Activated T-cell treated with anti-CD3 and anti-CD28 coated beads, Interleukin-2, amount 50 U/mL, for 72 hours (primary cell): ENCODE measurements around the gene PLA2G6. TPM values are rescaled to one million over a fixed set of nuclear protein-coding genes. Genes with fewer than 3 reads are reported as not detected.
A peak's percentile ranks its signal among the peaks of the same experiment; 100 is the strongest.

Source experiments
- ATAC-seq, 2 donors: fragments of 150-1000 bp; cut with Tn5 transposase; replicated peaks in 1 of 2; 2 replicates each; pipeline ENCODE4 v1.10.0; 2021; ENCODE audit warnings: moderate library complexity in 2 of 2, mild to moderate bottlenecking in 1 of 2
- DNase-seq, 2 donors: peaks; one replicate each; pipeline ENCODE4 v3.0.0; 2021 to 2022; ENCODE audit warnings: mixed read lengths in 1 of 2
- H3K27ac Mint-ChIP-seq: one replicate; pipeline ENCODE4 v1.8.0; 2022; ENCODE audit warnings: mild to moderate bottlenecking, moderate library complexity, mixed read lengths
- H3K27me3 Mint-ChIP-seq: one replicate; pipeline ENCODE4 v1.8.0; 2022; ENCODE audit warnings: low read depth, mixed read lengths
- H3K36me3 Mint-ChIP-seq, 2 donors: one replicate each; pipeline ENCODE4 v1.8.0; 2022; ENCODE audit warnings: mixed read lengths in 2 of 2, mild to moderate bottlenecking in 1 of 2; ENCODE audit not compliant: insufficient read depth in 2 of 2
- H3K4me1 Mint-ChIP-seq: one replicate; pipeline ENCODE4 v1.8.0; 2022; ENCODE audit warnings: low read depth, mixed read lengths
- H3K4me3 Mint-ChIP-seq, 2 donors: one replicate each; pipeline ENCODE4 v1.8.0; 2022; ENCODE audit warnings: mild to moderate bottlenecking in 2 of 2, mixed read lengths in 2 of 2, moderate library complexity in 2 of 2
- H3K9me3 Mint-ChIP-seq, 2 donors: one replicate each; pipeline ENCODE4 v1.8.0; 2022; ENCODE audit warnings: mixed read lengths in 2 of 2
- total RNA-seq, 2 donors: library from RNA; stranded (reverse); gene quantifications; one replicate each; pipeline ENCODE4 v1.2.3, GENCODE V29; 2022

PLA2G6 gene
- total RNA-seq, 2 donors from 2014 or later: 87.5 to 102 TPM

DNA sequence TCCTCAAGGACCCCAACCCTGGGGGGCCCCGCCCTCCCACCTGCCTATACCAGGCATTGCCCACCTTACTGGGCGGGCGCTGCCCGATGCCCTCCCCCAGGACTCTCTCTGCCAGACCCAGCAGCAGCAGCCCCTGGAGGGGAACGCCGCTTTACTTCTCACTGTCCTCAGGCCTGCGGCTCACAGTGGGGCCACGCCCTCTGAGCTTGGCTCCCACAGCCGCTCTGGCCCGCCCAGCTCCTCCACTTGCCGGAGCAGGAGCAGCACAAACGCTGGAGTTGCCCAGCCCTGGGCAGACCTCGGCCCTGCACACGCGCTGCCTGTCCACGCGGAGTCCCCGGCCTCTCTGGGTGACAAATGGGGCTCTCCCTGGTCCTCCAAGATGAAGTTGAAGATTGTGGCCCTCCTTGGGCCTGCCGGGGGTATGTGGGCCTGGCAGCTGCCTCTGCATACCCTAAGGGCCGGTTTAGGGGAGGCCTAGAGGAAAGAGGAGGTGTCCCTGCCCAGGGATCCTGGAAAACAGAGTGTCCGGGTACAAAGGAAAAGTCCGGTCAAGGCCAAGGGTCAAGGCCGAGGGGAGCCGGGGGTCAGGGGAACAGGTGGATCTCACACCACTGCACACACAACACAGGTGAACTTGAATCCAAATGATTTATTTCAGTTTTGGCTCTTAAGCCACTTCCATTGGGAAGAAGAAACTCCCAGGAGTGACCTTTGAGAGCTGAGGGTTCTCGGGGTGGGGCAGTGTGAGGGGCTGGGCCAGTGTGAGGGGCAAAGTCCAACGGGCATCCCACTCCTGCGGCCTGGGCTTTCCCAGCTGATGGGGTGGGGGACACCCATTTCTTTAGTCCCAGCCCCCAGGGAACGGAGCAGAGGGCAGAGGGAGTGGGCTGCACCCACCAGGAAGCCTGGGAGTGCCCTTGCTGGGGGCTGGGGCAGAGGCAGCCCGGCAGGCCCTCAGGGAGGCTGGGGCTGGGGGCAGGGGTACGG lies 70.5 kb downstream of the PLA2G6 start:
- no peaks in the 10 kb centered on the region for H3K27me3 Mint-ChIP-seq
- DNase-seq (no peak), ATAC-seq (no peak)
- H3K4me3 Mint-ChIP-seq: no peak overlapping the region
- H3K27ac Mint-ChIP-seq: no peak overlapping the region
- H3K9me3 Mint-ChIP-seq: no peaks in the 10 kb centered on the region
- no peaks in the 10 kb centered on the region for H3K4me1 Mint-ChIP-seq
- H3K36me3 Mint-ChIP-seq: peaks cover 0 to 2% of the 10 kb centered on the region in 2 donors

DNA sequence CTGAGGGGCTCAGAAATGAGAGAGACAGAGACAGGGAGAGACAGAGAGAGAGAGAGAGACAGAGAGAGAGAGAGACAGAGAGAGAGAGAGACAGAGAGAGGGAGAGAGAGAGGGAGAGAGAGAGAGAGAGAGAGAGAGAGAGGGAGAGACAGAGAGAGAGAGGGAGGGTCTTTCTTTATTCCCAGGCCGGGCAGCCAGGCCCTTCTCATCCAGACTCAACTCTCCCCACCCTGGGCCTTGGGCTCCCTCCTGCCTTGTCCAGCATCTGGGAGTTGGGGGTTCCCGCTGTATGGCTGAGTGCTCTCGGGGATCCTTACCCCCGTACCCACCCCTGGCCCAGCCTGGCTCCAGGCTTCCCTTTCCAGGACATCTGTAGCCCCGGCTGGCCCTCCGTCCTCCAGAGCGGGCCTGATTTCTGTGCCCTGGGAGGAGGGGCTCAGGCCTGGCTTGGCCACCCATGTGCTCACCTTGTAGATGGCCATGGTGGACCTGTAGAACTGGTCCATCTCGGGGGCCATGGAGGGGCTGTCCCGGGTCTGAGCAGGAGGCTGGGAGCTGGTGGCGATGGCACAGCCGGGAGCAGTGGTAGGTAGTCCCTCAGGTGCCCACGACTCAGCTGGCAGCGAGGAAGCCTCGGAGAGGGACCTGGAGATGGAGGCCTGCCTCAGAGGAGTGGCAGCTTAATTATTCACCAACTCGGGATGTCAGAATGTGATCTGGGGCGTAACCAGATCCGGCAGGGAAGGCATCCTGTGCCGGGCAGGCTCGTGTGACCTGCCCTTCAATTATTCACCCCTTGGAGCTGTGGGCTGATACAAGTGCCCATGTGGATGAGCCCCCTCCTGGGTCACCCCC lies 71.4 kb downstream of the PLA2G6 start, which contains the start of gene BAIAP2L2:
Gene BAIAP2L2, minus strand, starts transcription at position 677 of the 855 bp plus-strand sequence. Its CDS starts 159 bp downstream, at position 518.
- Mint-ChIP-seq H3K9me3 (no peaks in the 10 kb centered on the region), H3K36me3 (peaks cover 0 to 2% of the 10 kb centered on the region in 2 donors), H3K27ac (peak within 1 kb of the TSS; percentile 74), H3K4me1 (no peaks in the 10 kb centered on the region), H3K27me3 (no peaks in the 10 kb centered on the region), H3K4me3 (no peak within 1 kb of the TSS)
- DNase-seq: no peak
- no peak for ATAC-seq

DNA sequence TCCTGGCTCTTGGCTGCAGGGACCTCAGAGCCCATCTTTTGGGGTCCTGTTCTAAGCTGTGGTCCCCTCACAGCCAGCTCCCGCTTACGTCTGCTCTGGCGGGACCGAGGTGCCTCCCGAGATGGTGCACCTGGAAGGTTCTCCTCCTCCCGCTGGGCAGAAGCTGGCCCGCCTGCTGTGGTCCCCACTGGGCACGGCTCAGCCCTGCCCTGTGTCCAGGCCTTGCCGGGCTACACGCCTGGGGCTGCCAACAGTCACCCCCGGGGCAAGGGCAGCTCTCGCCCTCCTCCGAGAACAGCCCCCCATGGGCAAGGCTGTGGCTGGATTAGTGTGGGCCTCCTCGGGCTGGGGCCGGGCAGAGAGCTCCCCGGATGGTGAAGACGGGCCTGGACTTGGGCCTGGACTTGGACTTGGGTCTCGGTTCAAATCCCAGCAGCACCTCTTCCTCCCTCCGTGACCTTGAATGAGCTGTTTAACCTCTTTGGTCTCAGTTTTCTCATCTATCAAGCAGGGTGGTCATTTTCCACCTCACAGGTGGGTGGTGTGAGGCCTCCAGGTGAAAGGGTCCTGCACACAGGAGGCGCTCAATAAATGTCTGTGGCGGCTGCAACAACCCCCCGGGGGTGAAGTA lies 72.1 kb downstream of the PLA2G6 start:
- H3K27me3 Mint-ChIP-seq: no peaks in the 10 kb centered on the region
- no peak overlapping the region for H3K4me3 Mint-ChIP-seq
- peak overlapping the region; percentile 74 for H3K27ac Mint-ChIP-seq
- no peak for DNase-seq
- H3K36me3 Mint-ChIP-seq: peaks cover 0 to 2% of the 10 kb centered on the region in 2 donors
- ATAC-seq: peak; percentile 10 to 17
- no peaks in the 10 kb centered on the region for H3K9me3 Mint-ChIP-seq
- H3K4me1 Mint-ChIP-seq: peaks cover 5% of the 10 kb centered on the region

DNA sequence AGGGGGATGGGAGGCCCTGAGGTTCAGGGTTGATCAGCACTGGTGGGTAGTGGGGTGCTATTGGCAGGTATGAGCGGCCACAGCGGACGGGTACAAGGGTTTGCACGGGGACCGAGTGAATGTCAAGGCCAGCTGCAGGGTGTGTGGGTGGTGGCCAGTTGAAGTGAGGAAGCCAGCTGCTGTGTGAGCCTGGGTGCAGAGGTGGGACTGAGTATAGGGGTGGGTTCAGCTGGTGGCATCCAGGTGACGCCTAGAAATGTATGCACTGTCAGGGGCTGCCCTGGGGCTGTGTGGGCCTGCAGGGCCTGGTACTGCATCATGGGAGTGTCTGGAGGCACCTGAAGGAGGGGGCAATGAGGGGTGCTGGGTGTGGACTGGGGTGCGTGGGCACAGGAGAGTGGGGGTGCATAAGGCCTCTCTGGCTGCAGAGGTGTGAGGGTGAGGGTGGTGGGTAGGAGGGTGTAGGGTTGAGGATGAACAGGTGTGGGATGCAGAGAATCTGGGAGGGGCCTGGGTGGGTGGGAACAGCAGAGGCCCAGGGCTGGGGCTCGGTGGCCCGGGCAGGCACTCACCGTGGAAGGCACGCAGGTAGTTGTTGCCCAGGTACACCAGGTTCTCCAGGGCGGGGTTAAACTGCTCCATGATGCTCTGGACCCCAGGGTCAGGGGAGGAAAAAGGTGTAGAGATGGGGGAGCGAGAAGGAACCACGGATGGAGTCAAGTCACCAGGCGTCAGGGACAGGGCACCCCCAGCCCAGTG lies 72.9 kb downstream of the PLA2G6 start:
- ATAC-seq: peak; percentile 21 to 22

DNA sequence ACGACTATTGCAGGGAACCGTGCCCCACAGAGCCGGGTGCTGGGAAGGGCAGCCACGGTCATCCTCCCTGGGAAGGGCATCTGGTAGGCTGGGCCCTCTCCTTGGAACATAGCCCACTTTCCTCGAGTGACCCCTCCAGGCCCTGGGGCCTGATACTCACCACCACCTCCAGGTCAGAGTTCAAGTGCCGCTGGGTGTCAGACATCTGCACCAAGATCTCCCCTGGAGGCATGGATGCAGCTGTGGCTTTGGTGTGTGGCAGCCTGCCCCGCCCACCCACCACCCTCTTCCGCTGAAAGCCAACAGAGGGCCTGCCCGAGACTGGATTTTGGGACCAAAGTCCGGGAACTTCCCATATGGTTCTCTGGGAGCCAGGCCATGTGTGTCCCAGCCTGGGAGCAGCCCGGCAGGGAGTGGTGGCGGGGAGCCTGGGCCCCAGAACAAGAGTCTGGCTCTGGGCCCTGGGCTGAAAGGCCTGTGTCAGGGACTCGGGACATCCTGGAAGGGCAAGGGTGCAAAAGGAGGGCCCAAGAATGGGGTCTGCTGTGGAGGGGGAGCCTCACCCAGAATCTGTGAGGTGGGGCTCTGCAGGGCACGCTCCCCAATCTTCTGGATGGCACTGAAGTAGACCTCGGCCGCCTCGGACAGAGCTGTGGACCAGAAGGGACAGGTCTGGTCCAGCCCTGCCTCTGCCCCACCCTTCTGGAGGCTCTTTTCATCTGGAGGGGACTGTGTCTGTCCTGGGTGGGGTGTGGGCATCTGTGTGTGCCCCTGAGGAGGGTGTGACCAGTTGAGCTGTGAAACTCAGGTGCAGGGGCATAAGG lies 73.7 kb downstream of the PLA2G6 start:
- ATAC-seq: no peak
- Mint-ChIP-seq H3K27me3 (no peaks in the 10 kb centered on the region), H3K27ac (no peak overlapping the region), H3K36me3 (peaks cover 0 to 2% of the 10 kb centered on the region in 2 donors), H3K4me3 (no peak overlapping the region), H3K9me3 (no peaks in the 10 kb centered on the region), H3K4me1 (peaks cover 5% of the 10 kb centered on the region)
- no peak for DNase-seq

More for the DNA sequence above, 72.9 kb downstream of the PLA2G6 start:
- Mint-ChIP-seq H3K9me3 (no peaks in the 10 kb centered on the region), H3K4me1 (peaks cover 5% of the 10 kb centered on the region), H3K4me3 (no peak overlapping the region), H3K27ac (no peak overlapping the region), H3K36me3 (peaks cover 0 to 2% of the 10 kb centered on the region in 2 donors), H3K27me3 (no peaks in the 10 kb centered on the region)
- DNase-seq: no peak

DNA sequence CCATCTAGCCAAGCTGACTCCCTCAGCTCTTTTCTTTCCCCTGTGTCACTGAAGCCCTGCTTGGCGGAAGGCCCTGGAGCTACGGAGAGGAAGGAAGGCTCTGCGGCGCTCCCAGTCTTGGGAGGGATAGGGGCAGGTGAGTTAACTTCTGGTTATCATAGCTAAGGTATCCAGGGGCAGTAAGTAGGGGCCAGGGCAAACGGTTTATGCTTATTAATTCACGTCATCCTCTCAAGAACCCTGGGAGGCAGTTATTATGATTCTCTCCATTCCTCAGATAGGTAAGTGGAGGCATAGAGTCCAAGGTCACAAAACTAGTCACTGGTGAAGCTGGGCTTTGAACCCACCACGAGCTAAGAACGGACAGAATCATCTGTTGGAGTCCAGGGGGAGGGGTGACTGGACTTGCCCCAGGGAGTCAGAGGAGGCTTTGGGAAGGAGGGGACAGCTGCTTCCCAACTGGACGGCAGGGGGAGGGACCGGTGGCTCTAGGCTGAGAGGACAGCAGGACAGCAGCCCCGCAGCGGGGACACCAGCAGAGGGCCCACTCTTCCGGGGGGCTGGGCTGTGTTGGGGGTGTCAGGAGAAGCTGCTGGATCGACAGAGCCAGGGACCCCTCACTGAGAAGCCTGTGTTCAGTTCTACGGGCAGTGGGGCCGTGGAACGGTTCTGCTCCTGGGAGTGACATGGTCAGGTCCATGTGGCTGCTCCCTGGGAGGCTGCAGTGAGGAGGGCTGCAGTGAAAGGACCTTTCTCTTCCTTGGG lies 74.6 kb downstream of the PLA2G6 start:
- no peaks in the 10 kb centered on the region for H3K27me3 Mint-ChIP-seq

DNA sequence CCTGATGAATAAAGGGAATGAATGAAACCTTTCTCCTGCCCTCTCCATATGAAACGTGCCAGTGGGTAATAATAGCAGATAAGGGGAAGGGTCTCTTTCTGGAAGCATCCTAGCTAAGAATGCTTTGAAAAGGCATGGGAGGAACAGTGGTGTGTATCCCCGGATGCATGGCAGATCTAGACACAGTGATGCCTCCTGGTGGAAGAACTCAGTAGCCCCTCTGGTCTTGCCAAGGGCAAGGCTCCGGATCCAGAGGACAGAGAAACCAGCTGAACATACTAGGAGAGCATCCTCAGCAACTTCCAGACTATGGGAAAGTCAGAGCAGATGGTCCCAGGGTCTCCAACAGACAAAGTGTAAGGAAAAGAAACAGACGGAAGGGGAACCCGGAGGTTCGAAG lies 77.5 kb downstream of the PLA2G6 start:
- ATAC-seq (no peak), DNase-seq (no peak)
- Mint-ChIP-seq H3K4me1 (peaks cover 5% of the 10 kb centered on the region), H3K27me3 (no peaks in the 10 kb centered on the region), H3K36me3 (no peaks in the 10 kb centered on the region), H3K27ac (no peak overlapping the region), H3K9me3 (no peaks in the 10 kb centered on the region), H3K4me3 (no peak overlapping the region)

More for the DNA sequence above, 74.6 kb downstream of the PLA2G6 start:
- no peaks in the 10 kb centered on the region for H3K9me3 Mint-ChIP-seq
- DNase-seq (no peak), ATAC-seq (no peak)
- H3K4me1 Mint-ChIP-seq: peaks cover 5% of the 10 kb centered on the region
- no peak overlapping the region for H3K27ac Mint-ChIP-seq
- H3K36me3 Mint-ChIP-seq: no peaks in the 10 kb centered on the region
- H3K4me3 Mint-ChIP-seq: no peak overlapping the region

DNA sequence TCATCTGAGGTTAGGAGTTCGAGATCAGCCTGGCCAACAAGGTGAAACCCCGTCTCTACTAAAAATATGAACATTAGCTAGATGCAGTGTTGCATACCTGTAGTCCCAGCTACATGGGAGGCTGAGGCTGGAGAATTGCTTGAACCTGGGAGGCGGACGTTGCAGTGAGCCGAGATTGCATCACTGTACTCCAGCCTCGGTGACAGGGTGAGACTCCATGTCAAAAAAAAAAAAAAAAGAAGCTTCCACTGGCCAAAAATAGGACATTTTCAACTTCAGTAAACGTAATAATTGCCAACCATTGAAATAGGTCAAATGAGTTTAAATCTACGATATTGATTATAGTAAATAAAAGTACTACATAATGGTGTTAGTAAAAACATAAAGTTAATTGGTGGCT lies 78.0 kb downstream of the PLA2G6 start:
- peaks cover 5% of the 10 kb centered on the region for H3K4me1 Mint-ChIP-seq
- DNase-seq (no peak), ATAC-seq (no peak)
- no peak overlapping the region for H3K27ac Mint-ChIP-seq
- H3K36me3 Mint-ChIP-seq: no peaks in the 10 kb centered on the region
- H3K27me3 Mint-ChIP-seq: no peaks in the 10 kb centered on the region
- H3K4me3 Mint-ChIP-seq: no peak overlapping the region
- H3K9me3 Mint-ChIP-seq: no peaks in the 10 kb centered on the region

DNA sequence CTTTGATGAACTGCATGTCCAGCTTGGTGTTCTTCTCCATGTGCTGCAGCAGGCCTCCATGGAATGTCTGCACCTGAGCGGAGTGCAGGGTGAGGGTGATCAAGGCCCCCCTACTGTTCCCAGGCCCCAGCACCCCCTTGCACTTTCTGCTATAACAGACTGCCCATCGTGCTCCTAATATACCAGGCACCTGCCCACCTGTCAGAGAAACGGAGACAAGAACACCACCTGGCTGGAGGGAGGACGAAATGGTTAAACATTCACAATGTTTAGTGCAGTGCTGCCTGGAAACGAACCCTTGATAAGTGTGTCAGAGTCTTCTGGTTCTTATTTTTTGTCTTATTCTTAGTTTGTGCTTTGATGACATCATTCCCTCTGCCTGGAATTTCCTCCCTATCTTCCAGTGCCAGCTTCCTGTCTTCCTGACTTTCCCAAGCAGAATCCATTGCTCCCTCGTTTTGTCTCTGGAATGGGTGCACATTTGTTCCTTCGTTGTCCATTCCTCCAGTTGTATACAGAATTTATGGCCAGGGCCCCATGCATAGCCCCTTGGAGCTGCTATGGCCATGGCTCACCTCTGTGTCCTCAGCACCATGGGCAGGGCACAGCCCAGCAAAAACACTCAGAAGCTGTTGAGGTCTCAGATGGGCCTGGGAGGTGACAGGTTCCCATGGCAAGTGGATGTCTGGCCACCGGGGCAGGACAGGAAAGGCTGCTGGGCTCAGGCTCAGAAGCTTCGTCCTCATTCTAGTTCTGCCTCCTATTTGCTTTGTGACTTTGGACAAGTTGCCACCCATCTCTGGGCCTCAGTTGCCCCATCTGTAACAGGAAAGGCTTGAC lies 83.0 kb downstream of the PLA2G6 start:
- DNase-seq (no peak), ATAC-seq (no peak)
- H3K27ac Mint-ChIP-seq: no peak overlapping the region
- no peaks in the 10 kb centered on the region for H3K9me3 Mint-ChIP-seq
- H3K27me3 Mint-ChIP-seq: no peaks in the 10 kb centered on the region
- H3K36me3 Mint-ChIP-seq: no peaks in the 10 kb centered on the region
- no peak overlapping the region for H3K4me3 Mint-ChIP-seq
- H3K4me1 Mint-ChIP-seq: no peaks in the 10 kb centered on the region

DNA sequence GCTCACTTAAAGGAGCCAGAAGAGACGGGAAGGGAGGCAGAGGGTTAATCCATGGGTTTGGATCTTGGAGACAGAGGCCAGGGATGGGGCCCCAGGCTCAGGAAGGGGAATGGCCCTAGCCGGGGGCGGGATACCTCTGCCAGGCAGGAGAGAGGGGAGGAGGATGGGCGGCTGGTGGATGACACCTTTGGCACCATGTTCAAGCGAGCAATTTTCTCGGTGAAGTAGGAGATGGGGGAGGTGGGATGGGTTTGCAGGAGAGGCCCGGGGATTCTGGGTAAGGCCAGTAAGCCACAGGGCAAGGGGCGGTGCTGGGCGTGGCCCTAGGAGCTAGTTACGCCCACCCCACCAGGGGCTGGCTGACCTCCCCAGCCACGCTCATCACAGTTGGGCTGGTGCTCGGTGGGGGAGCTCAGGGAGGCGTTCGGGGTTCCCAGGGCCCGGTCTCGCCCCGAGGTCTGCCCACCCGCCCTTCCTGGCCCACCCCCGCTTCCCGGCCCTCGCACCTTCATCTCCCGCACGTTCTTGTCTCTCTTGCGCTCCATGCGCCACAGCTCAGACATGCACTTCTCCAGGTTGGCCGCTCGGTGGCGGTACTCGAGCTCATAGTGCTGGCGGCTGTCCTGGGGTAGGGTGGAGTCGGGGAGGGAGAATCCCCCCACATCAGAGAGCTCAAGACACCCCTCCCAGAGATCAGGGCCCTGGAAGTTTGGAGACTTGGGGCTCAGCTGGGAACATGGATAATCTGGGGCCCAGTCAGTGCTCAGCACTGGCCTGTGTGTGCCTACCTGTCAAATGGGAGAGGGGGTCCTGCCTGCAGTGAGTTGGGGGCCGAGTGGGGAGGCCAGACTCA lies 83.8 kb downstream of the PLA2G6 start:
- no peaks in the 10 kb centered on the region for H3K4me1 Mint-ChIP-seq
- no peak overlapping the region for H3K27ac Mint-ChIP-seq
- DNase-seq: no peak
- no peaks in the 10 kb centered on the region for H3K36me3 Mint-ChIP-seq
- H3K4me3 Mint-ChIP-seq: no peak overlapping the region
- no peaks in the 10 kb centered on the region for H3K27me3 Mint-ChIP-seq
- no peaks in the 10 kb centered on the region for H3K9me3 Mint-ChIP-seq
- no peak for ATAC-seq
